Left lung (tissue), 10 donors: ENCODE results near the gene RASGRF2. TPM values are rescaled to one million over a fixed set of nuclear protein-coding genes. Genes with fewer than 3 reads are reported as not detected.

Experiments used
- ATAC-seq: fragments of 200-7000 bp; cut with Tn5 transposase; one replicate; pipeline ENCODE4 v1.9.1; 2020; ENCODE audit warnings: moderate library complexity
- DNase-seq, 4 donors: peaks; one replicate each; pipeline ENCODE4 v3.0.0-alpha.2; 2013 to 2020
- H3K27ac ChIP-seq, 2 donors: fragments of 200-600 bp; sonication (generic) in 1 of 2; one replicate each; pipeline versions ENCODE4 v1.5.0 to v1.8.0; 2020 to 2021
- H3K27me3 ChIP-seq, 2 donors: fragments of 200-600 bp; sonication (generic) in 1 of 2; one replicate each; pipeline versions ENCODE4 v1.5.0 to v1.8.0; 2020 to 2021
- H3K36me3 ChIP-seq, 2 donors: fragments of 200-600 bp; sonication (generic) in 1 of 2; one replicate each; pipeline versions ENCODE4 v1.5.0 to v1.8.0; 2020 to 2021
- H3K4me1 ChIP-seq, 2 donors: fragments of 200-600 bp; one replicate each; pipeline ENCODE4 v1.8.0; 2021
- H3K4me3 ChIP-seq, 2 donors: fragments of 200-600 bp; sonication (generic) in 1 of 2; one replicate each; pipeline versions ENCODE4 v1.5.0 to v1.8.0; 2020 to 2021; ENCODE audit warnings: mild to moderate bottlenecking in 1 of 2
- H3K9me3 ChIP-seq, 2 donors: fragments of 200-600 bp; sonication (generic) in 1 of 2; one replicate each; pipeline versions ENCODE4 v1.5.0 to v1.8.0; 2020 to 2021
- CTCF ChIP-seq, 2 donors: fragments of 200-600 bp; sonication (generic) in 1 of 2; IDR thresholded peaks; one replicate each; pipeline versions ENCODE4 v1.5.0 to v1.8.0; 2021; ENCODE audit warnings: antibody characterized with exemption in 2 of 2
- intact Hi-C, 2 donors: fragments of 100-400 bp; cut with DNase I; formaldehyde crosslinking; loops; one replicate each; pipeline versions ENCODE4 v1.11.2 to v1.14.2; 2022
- polyA plus RNA-seq, 6 donors: library from polyadenylated mRNA; unstranded; fragments of 120-200 nt; gene quantifications; one replicate each; pipeline ENCODE4 v1.2.1, GENCODE V29; 2013; ENCODE audit not compliant: insufficient read length in 6 of 6
- total RNA-seq, 2 donors: library from RNA; stranded (reverse); fragmentation: NEBNext Ultra II Directional; extraction: Animal tissue kit (Norgen Biotek cat#: 25700); gene quantifications; one replicate each; pipeline ENCODE4 v1.2.1, GENCODE V29; 2021
- donor health status: DM: no; HTN: yes; CAD: no.
- donor health status: DM: no; HTN: no; CAD: no.

Gene RASGRF2
- total and polyA plus RNA-seq, 8 donors, result 1.3 to 7.5 (median 2.8) TPM

GRCh38 chr5:80976985-80977384, 16.8 kb downstream of the RASGRF2 start:
- ATAC-seq, result no peak
- peak overlapping the region in 1 of 2 donors; percentile 16 for H3K27ac ChIP-seq

GRCh38 chr5:80977764-80978163, 17.6 kb downstream of the RASGRF2 start:
- no peak for TF ChIP-seq CTCF (IDR thresholded peaks at IDR 0.05)

More at GRCh38 chr5:80976985-80977384, 16.8 kb downstream of the RASGRF2 start:
- TF ChIP-seq CTCF (IDR thresholded peaks at IDR 0.05), result no peak
- no peaks in the 10 kb centered on the region for H3K4me1 ChIP-seq
- DNase-seq, result no peak
- H3K27me3 ChIP-seq, result no peaks in the 10 kb centered on the region
- no peaks in the 10 kb centered on the region for H3K36me3 ChIP-seq
- no peak overlapping the region for H3K4me3 ChIP-seq
- intact Hi-C loops, result no loop called here
- H3K9me3 ChIP-seq, result no peaks in the 10 kb centered on the region

GRCh38 chr5:80978772-80979317, 18.7 kb downstream of the RASGRF2 start:
- DNase-seq (no peak), ATAC-seq (no peak)
- TF ChIP-seq CTCF (IDR thresholded peaks at IDR 0.05), result no peak
- intact Hi-C loops, result no loop called here
- Histone ChIP-seq H3K4me3 (no peak overlapping the region), H3K27ac (no peak overlapping the region), H3K36me3 (no peaks in the 10 kb centered on the region), H3K4me1 (no peaks in the 10 kb centered on the region), H3K9me3 (no peaks in the 10 kb centered on the region), H3K27me3 (no peaks in the 10 kb centered on the region)

More at GRCh38 chr5:80977764-80978163, 17.6 kb downstream of the RASGRF2 start:
- DNase-seq (no peak), ATAC-seq (no peak)
- no peak overlapping the region for H3K27ac ChIP-seq
- no peak overlapping the region for H3K4me3 ChIP-seq
- H3K36me3 ChIP-seq, result no peaks in the 10 kb centered on the region
- H3K9me3 ChIP-seq, result no peaks in the 10 kb centered on the region
- H3K4me1 ChIP-seq, result no peaks in the 10 kb centered on the region
- intact Hi-C loops, result no loop called here
- H3K27me3 ChIP-seq, result no peaks in the 10 kb centered on the region

- intact Hi-C loops, result no loop called here
- DNase-seq (no peak), ATAC-seq (no peak)
- Histone ChIP-seq H3K9me3 (no peaks in the 10 kb centered on the region), H3K4me1 (peaks cover 0 to 4% of the 10 kb centered on the region in 2 donors), H3K4me3 (no peak overlapping the region), H3K36me3 (no peaks in the 10 kb centered on the region), H3K27ac (no peak overlapping the region), H3K27me3 (no peaks in the 10 kb centered on the region)
- no peak for TF ChIP-seq CTCF (IDR thresholded peaks at IDR 0.05)
Measured at GRCh38 chr5:80982093-80982492, 21.9 kb downstream of the RASGRF2 start.

GRCh38 chr5:80985600-80986228, 25.6 kb downstream of the RASGRF2 start:
- intact Hi-C loops, result no loop called here
- peak; percentile 45 for ATAC-seq
- peak overlapping the region; percentile 3 to 30 for H3K27ac ChIP-seq
- no peak for DNase-seq
- no peaks in the 10 kb centered on the region for H3K36me3 ChIP-seq
- H3K9me3 ChIP-seq, result no peaks in the 10 kb centered on the region
- no peaks in the 10 kb centered on the region for H3K27me3 ChIP-seq
- no peak for TF ChIP-seq CTCF (IDR thresholded peaks at IDR 0.05)
- H3K4me1 ChIP-seq, result peaks cover 0 to 4% of the 10 kb centered on the region in 2 donors
- H3K4me3 ChIP-seq, result no peak overlapping the region
